C4-2B (cell line): ENCODE data around the gene SCFD2.

Experiments used
- ZFX ChIP-seq: fragments of 450-650 bp; IDR thresholded peaks from 2 replicates; pipeline ENCODE4 v1.6.1; 2017
- TF ChIP-seq, protein P1 (sequence below): fragments of 450-650 bp; conservative IDR thresholded peaks from 2 replicates; pipeline ENCODE4 v1.5.1; 2017; ENCODE audit warnings: mild to moderate bottlenecking

DNA sequence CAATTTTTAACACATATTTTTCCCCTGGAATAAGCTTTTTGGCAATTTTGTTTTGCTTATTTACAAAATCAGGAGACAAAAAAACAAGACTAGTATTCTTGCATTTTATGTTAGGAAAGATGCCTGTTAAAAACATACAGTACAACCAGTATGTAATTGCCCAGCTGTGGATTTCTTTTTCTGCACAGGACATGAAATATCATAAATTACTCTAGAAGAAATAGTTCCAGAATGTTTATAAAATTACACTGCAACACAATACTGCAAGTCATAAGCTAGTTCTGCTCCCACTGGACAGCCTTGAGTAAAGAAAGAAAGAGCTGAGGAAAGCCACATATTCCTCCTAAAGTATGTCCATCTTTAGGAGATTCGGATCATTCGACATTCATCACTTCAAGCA, 133.5 kb downstream of the SCFD2 start:
- TF ChIP-seq, protein P1, sequence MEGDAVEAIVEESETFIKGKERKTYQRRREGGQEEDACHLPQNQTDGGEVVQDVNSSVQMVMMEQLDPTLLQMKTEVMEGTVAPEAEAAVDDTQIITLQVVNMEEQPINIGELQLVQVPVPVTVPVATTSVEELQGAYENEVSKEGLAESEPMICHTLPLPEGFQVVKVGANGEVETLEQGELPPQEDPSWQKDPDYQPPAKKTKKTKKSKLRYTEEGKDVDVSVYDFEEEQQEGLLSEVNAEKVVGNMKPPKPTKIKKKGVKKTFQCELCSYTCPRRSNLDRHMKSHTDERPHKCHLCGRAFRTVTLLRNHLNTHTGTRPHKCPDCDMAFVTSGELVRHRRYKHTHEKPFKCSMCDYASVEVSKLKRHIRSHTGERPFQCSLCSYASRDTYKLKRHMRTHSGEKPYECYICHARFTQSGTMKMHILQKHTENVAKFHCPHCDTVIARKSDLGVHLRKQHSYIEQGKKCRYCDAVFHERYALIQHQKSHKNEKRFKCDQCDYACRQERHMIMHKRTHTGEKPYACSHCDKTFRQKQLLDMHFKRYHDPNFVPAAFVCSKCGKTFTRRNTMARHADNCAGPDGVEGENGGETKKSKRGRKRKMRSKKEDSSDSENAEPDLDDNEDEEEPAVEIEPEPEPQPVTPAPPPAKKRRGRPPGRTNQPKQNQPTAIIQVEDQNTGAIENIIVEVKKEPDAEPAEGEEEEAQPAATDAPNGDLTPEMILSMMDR = no peak
- TF ChIP-seq ZFX = no peak
